IPS-18a (cell line): ENCODE data around the gene DNLZ.

Experiments
- H3K27ac ChIP-seq: one replicate; pipeline ENCODE4 v1.5.1; 2013; ENCODE audit warnings: low read length
- H3K27me3 ChIP-seq: one replicate; pipeline ENCODE4 v1.6.1; 2013; ENCODE audit warnings: mild to moderate bottlenecking, low read length; ENCODE audit not compliant: control insufficient read depth, insufficient read depth
- H3K36me3 ChIP-seq: one replicate; pipeline ENCODE4 v1.6.1; 2013; ENCODE audit warnings: low read depth, low read length; ENCODE audit not compliant: control insufficient read depth
- H3K4me1 ChIP-seq: one replicate; pipeline ENCODE4 v1.6.1; 2013; ENCODE audit warnings: low read depth, low read length; ENCODE audit not compliant: control insufficient read depth
- H3K4me3 ChIP-seq: one replicate; pipeline ENCODE4 v1.5.1; 2013; ENCODE audit warnings: low read length
- H3K9ac ChIP-seq: one replicate; pipeline ENCODE4 v1.6.1; 2013; ENCODE audit warnings: mild to moderate bottlenecking, low read length, moderate library complexity
- H3K9me3 ChIP-seq: one replicate; pipeline ENCODE4 v1.6.1; 2013; ENCODE audit warnings: low read depth, low read length; ENCODE audit not compliant: control insufficient read depth

Gene DNLZ

DNA sequence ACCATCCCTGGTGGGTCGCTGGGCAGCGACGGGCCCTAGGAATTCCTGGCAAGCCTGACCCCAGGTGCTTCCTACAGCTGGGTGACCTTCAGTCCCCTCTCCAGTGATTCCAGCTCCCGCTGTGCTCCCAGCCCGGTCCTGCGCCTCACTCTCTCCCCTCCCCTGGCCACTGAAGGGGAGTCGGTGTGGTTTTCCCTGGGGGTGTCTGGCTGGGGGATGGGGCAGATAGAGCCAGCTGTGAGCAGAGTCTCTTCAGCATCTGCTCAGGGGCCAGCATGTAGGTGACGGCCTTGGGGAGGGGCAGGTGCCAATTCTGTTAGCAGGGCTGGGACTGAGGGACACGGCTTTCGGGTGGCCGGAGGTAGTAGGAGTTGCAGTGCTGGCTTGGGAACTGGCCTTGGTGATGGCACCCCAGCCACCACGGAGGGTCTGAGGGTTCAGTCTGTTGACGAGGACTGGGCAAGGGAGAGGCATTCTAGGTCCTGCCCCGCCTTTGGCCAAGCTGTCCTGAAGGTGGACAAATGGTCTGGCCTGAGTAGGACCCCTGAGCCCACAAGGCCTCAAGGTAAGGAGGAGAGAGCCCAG lies 33.0 kb downstream of the DNLZ start:
- Histone ChIP-seq H3K27me3 (no peaks in the 10 kb centered on the region), H3K27ac (no peak overlapping the region), H3K9me3 (no peaks in the 10 kb centered on the region), H3K4me1 (peaks cover 11% of the 10 kb centered on the region), H3K9ac (no peak overlapping the region), H3K36me3 (no peaks in the 10 kb centered on the region), H3K4me3 (no peak overlapping the region)

DNA sequence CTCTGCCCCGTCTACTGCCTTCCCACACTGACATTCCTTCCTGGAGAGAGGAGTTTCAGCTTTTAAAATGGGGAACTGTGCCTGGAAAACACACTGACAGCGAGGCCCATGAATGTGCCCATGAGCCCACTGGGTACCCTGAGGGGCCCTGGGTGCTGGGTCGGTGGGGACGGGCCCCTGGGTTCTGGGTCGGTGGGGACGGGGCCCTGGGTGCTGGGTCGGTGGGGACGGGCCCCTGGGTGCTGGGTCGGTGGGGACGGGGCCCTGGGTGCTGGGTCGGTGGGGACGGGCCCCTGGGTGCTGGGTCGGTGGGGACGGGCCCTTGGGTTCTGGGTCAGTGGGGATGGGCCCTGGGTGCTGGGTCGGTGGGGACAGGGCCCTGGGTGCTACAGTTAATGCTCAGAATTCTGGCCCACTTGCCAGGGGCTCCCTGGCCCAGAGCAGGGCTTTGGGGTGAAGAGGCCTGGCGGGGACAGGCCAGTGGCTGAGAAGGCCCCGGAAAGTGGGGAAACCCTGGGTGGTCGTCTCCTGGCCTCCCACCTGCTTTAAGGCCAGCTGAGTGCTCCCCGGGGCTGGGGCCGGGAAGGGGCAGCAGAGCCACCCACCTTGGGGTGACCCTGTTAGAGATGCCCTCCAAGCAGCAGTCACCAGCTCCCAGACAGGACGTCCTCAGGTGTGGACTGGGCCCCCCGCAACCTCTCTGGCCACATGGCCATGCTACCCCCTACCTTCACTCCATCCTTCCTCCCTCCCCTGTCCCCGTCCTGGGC lies 33.7 kb downstream of the DNLZ start:
- H3K36me3 ChIP-seq = no peaks in the 10 kb centered on the region
- H3K4me1 ChIP-seq = peaks cover 11% of the 10 kb centered on the region
- no peaks in the 10 kb centered on the region for H3K9me3 ChIP-seq
- no peak overlapping the region for H3K9ac ChIP-seq
- H3K27ac ChIP-seq = no peak overlapping the region
- no peak overlapping the region for H3K4me3 ChIP-seq
- H3K27me3 ChIP-seq = no peaks in the 10 kb centered on the region

DNA sequence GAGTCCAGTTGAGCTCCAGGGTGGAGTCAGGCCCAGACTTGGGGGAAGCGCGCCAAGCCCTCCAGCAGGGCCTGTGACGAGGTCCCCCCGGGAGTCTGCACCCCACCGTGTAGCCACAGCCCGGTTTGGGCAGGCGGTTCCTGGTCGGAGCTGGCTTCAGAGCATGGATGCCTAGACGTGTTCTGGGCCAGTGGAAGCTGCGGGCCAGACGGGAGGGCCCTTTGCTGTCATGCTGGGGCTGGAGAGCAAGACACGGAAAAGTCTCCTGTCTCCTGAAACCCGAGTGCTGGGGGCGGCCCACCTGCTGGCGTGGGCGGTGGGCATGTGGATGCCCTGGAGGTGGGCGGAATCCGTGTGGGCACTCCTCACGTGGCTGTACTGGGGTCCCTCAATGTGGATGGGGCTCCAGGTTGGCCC lies 34.3 kb downstream of the DNLZ start:
- Histone ChIP-seq H3K4me3 (no peak overlapping the region), H3K27me3 (no peaks in the 10 kb centered on the region), H3K36me3 (no peaks in the 10 kb centered on the region), H3K9ac (no peak overlapping the region), H3K4me1 (peaks cover 11% of the 10 kb centered on the region), H3K27ac (no peak overlapping the region), H3K9me3 (no peaks in the 10 kb centered on the region)

DNA sequence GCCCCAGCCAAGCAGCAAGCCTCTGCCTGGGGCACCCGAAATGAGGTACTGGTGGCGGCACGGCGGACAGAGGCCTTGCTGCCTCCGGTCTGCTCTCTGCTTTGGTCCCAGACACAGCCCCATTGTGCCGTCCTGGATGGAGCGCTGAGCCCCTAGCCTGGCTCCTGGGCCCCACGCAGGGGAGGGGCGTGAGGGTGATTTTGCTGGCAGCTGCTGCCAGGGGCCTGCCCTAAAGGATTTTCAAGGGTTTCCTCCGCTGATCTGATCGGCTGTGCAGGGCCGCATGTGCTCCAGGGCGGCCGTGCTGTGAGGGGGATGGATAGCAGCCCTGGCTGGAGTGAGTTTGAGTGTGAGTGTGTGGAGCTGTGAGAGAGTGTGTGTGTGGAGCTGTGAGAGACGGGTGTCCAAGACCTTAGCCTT lies 34.9 kb downstream of the DNLZ start:
- H3K27me3 ChIP-seq = no peaks in the 10 kb centered on the region
- peaks cover 11% of the 10 kb centered on the region for H3K4me1 ChIP-seq
- peak overlapping the region; percentile 48 for H3K4me3 ChIP-seq
- no peak overlapping the region for H3K27ac ChIP-seq
- H3K9me3 ChIP-seq = no peaks in the 10 kb centered on the region
- H3K36me3 ChIP-seq = no peaks in the 10 kb centered on the region
- no peak overlapping the region for H3K9ac ChIP-seq

DNA sequence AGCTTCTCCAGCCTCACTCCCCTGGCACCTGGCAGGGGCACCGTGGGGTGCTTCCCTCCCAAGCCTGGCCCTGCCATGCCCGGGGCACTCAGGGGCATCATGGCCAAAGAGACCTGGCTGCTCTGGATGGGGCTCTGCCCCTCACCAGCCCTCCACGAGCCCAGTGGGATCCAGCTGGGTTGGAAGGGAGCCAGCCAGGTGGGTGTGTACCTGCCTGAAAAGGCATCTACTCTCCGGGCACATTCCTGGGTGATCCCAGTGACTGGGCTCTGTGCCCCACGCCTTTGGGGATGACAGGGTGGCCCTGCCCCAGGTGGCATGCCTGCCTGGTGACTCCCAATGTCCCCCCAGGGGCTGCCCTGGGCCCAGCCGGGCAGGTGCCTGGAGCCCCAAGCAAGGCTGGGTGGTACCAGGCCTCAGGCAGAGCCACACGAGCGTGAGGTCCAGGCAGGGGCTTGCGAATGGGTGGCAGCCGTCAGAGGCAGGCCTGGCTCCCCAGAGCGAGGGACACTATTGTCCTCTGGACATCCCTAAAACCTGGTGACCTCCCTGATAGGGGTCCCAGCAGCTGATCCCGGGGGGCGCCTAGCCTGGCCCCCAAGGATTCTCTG lies 35.4 kb downstream of the DNLZ start:
- no peak overlapping the region for H3K27ac ChIP-seq
- H3K4me3 ChIP-seq = peak overlapping the region; percentile 48
- H3K36me3 ChIP-seq = no peaks in the 10 kb centered on the region
- H3K9ac ChIP-seq = peak overlapping the region; percentile 22
- no peaks in the 10 kb centered on the region for H3K27me3 ChIP-seq
- H3K4me1 ChIP-seq = peaks cover 11% of the 10 kb centered on the region
- H3K9me3 ChIP-seq = no peaks in the 10 kb centered on the region

DNA sequence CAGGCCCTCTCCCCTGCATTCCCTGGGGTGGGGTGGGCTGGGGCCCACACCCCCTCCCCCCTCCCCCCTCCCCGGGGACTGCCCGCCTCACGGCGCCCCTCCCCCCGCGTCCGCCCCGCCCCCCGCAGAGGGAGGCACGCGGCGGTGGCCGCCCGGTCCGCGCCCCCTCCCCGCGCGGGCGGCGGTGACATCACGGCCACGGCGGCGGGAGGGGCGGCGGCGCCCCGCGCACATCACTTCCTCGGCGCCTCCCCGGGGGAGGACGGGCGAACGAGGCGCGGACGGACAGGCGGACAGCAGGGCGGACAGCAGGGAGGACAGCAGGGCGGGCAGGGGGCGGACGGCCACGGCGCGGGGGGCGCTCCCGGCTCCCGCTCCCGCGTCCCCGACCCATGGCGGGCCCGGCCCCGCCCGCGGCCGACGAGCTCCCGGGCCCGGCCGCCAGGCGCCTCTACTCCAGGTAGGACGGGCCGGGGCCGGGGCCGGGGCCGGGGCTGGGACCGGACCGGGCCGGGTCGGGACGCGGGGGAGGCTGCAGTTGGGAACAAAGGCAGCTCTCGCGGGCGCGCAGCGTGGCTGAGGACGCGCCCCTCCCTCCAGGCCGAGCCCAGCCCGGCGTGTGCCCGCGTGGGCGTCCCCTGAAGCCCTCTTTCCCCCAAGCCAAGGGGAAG lies 36.1 kb downstream of the DNLZ start, which contains the start of gene GPSM1:
TSS of gene GPSM1 (plus strand) at position 236 of the 671 bp plus-strand sequence. CDS start at position 393, 157 bp downstream.
- Histone ChIP-seq H3K9me3 (no peaks in the 10 kb centered on the region), H3K4me3 (peak within 1 kb of the TSS; percentile 48), H3K27ac (no peak within 1 kb of the TSS), H3K9ac (peak within 1 kb of the TSS; percentile 22), H3K36me3 (no peaks in the 10 kb centered on the region), H3K27me3 (no peaks in the 10 kb centered on the region), H3K4me1 (peaks cover 11% of the 10 kb centered on the region)

DNA sequence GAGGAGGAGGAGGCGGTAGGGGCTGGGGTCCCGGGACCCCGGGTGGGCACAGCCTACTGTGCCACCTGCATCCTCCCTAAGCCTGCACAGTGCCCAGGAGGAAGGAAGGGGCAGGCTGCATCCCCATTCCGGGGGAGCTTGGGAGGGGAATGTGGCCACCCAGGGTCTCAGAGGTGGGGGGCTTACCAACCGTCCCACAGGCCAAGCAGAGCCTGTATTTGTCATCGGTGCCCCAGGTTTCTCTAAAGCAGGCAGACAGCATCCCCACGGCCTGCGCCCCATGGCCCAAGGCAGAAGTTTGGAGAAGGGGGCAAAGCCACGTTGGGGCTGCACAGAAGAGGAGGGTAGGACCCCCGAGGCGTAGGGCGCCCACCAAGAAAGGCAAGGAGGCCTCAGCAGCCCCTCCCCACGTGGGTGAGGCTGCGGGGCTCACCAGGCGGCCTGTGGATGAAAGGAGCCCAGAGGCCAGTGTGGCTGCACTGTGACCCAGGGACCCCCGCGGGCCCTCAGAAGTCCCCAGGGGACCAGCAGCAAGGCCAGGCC lies 36.7 kb downstream of the DNLZ start:
- H3K4me3 ChIP-seq = no peak overlapping the region
- no peaks in the 10 kb centered on the region for H3K9me3 ChIP-seq
- H3K9ac ChIP-seq = no peak overlapping the region
- H3K27me3 ChIP-seq = no peaks in the 10 kb centered on the region
- peaks cover 11% of the 10 kb centered on the region for H3K4me1 ChIP-seq
- H3K36me3 ChIP-seq = no peaks in the 10 kb centered on the region
- no peak overlapping the region for H3K27ac ChIP-seq

DNA sequence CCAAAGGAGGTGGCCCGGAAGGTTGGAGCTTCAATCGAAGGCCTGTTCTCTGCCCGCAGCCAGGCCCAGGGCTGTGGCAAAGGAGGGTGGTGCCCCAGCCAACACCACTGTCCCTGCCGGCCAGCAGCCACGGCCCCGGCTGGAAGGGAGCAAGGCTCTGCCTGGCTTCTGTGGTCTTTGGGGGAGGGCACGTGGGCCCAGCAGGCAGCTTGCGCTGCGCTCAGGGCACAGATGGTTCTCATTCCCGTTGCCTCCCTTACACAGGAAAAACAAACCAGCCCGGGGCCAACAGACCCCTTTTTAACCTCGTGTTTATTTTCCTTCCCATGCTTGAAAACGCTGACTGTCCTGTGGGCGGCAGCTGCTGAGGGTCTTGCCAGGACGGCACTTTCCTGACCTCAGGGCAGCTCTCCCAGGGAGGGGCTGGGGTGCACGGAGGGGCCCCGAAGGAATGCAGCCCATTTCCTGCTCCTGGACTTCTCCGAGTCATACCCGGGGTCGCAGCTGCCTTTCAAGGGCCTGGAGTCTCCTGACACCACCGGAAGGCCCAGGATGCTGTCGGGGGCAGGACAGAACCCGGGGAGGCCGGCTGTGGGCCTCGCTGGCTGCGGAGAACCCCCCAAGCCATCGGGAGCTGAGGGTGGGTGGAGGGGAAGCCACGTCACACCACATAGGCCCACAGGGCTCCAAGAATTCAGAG lies 37.3 kb downstream of the DNLZ start:
- peaks cover 11% of the 10 kb centered on the region for H3K4me1 ChIP-seq
- H3K9ac ChIP-seq = no peak overlapping the region
- H3K27me3 ChIP-seq = no peaks in the 10 kb centered on the region
- no peaks in the 10 kb centered on the region for H3K36me3 ChIP-seq
- H3K27ac ChIP-seq = no peak overlapping the region
- no peaks in the 10 kb centered on the region for H3K9me3 ChIP-seq
- no peak overlapping the region for H3K4me3 ChIP-seq

DNA sequence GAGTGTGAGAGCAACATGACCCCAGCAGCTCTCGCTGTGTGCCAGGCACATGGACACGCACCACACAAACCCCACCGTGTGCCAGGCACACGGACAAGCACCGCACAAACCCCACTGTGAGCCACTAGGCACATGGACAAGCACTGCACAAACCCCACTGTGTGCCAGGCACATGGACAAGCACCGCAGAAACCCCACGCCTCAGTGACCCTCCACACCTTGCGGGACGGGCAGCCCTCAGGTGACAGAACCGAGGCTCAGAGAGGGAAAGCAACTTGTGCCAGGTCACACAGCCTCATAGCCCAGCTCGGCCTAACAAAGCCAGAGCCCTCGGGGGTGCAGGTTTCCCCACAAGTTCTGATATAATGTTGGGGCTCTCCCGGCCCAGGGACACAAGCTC lies 38.2 kb downstream of the DNLZ start:
- Histone ChIP-seq H3K9ac (no peak overlapping the region), H3K36me3 (no peaks in the 10 kb centered on the region), H3K27ac (no peak overlapping the region), H3K9me3 (no peaks in the 10 kb centered on the region), H3K27me3 (no peaks in the 10 kb centered on the region), H3K4me1 (peaks cover 11% of the 10 kb centered on the region), H3K4me3 (no peak overlapping the region)

DNA sequence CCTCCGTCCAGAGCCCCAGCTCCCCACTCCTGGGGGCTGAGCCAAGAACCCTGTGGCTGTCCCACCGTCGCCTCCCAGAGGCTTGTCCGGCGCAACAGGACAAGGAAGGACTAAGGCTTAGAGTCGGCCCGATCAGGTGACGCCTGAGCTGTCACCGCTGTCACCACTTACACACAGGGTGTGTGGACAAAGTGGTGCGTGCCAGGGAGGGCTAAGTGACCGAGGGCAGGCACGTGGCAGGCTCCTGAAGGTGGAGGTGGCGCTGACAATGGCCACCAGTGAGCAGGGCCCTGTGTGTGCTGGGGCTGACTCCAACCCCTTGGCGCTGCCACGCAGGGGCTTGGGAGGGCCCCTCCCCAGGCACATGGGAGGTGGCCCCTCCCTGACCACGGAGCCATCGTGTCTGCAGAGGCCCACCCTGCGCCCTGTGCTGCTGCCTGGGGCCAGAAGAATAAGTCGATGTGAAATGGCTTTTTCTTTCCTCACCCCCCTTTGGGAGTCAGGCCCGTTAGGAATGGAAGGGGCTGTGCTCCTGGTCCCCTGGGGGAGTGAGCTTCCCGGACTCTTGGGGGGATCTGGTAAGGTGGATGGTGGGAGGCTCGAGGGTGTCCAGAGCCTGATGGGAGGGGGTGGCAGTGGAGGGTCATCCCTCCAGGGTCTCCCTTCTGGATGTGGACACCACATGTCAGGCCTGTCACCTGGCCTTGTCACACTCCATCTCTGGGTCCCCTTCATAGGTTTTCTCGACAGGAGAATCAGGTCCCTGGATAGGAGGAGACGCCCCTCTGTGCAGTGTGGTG lies 38.8 kb downstream of the DNLZ start:
- Histone ChIP-seq H3K9ac (no peak overlapping the region), H3K4me3 (no peak overlapping the region), H3K27me3 (no peaks in the 10 kb centered on the region), H3K4me1 (peaks cover 11% of the 10 kb centered on the region), H3K9me3 (no peaks in the 10 kb centered on the region), H3K27ac (no peak overlapping the region), H3K36me3 (no peaks in the 10 kb centered on the region)
